Endothelial cell of umbilical vein (primary cell): ENCODE results near the gene CEP295NL. TPM values are rescaled to one million over a fixed set of nuclear protein-coding genes. Genes with fewer than 3 reads are reported as not detected.

ENCODE experiments used
- BruUV-seq: library from RNA; stranded (reverse); fragments of 400-500 nt; replicated peaks from 2 replicates; lab custom pipeline; 2021; lab: Mats Ljungman, UMichigan
- CTCF ChIA-PET: fragments of 300-600, 350-600 bp; sonication (Branson Sonifier 250); formaldehyde crosslinking; loops from one replicate; lab custom pipeline; 2021; ENCODE audit warnings: antibody characterized with exemption, inconsistent platforms; lab: Charles Lee
- POLR2A ChIA-PET: fragments of 300-600, 350-600 bp; sonication (Branson Sonifier 250); formaldehyde crosslinking; loops from one replicate; lab custom pipeline; 2021; ENCODE audit warnings: antibody characterized with exemption, inconsistent platforms; lab: Charles Lee
- DNase-seq: peaks from one replicate; pipeline ENCODE4 v3.0.0-alpha.2; 2011; ENCODE audit warnings: low read depth, low spot score
- FAIRE-seq: peaks from 2 replicates; lab custom pipeline; 2011; peaks lifted over from hg19 to GRCh38; lab: Jason Lieb, UNC
- H2AFZ ChIP-seq: 2 replicates; pipeline ENCODE4 v1.6.0; 2012; ENCODE audit warnings: low read depth, low read length, control low read depth, inconsistent platforms
- H3K27ac ChIP-seq: 2 replicates; pipeline ENCODE4 v1.5.1; 2011; ENCODE audit warnings: low read depth, mild to moderate bottlenecking, control low read depth, low read length, moderate library complexity; ENCODE audit not compliant: insufficient read depth
- H3K27me3 ChIP-seq, 2 experiments: 2 replicates each; pipeline versions ENCODE4 v1.6.0 to v1.6.1; 2011; ENCODE audit warnings: low read length in 2 of 2, mixed read lengths in 1 of 2; ENCODE audit not compliant: control insufficient read depth in 2 of 2, insufficient read depth in 2 of 2
- H3K36me3 ChIP-seq, 2 experiments: 2 replicates in 1 of 2; 3 replicates in 1 of 2; pipeline ENCODE4 v1.5.1; 2011; ENCODE audit warnings: low read length in 2 of 2, mild to moderate bottlenecking in 1 of 2, moderate library complexity in 1 of 2; ENCODE audit not compliant: control insufficient read depth in 2 of 2, insufficient read depth in 2 of 2; ENCODE audit errors: extremely low read depth in 1 of 2
- H3K4me1 ChIP-seq: 3 replicates; pipeline ENCODE4 v1.5.1; 2011; ENCODE audit warnings: mild to moderate bottlenecking, low read length; ENCODE audit not compliant: control insufficient read depth, insufficient read depth; ENCODE audit errors: extremely low read depth
- H3K4me2 ChIP-seq: 2 replicates; pipeline ENCODE4 v1.6.1; 2011; ENCODE audit warnings: low read length, control low read depth, mixed read lengths; ENCODE audit not compliant: insufficient read depth
- H3K4me3 ChIP-seq, 3 experiments: fragments of 200-600 bp in 1 of 3; sonication (generic), shearing (Covaris generic) in 1 of 3; replicated peaks in 1 of 3; 2 replicates each; pipeline ENCODE4 v1.5.1; 2011 to 2016; ENCODE audit warnings: control low read depth in 3 of 3, low read length in 3 of 3, mild to moderate bottlenecking in 2 of 3, inconsistent platforms in 1 of 3, low read depth in 1 of 3, moderate library complexity in 1 of 3; ENCODE audit not compliant: insufficient read depth in 1 of 3
- H3K79me2 ChIP-seq: 2 replicates; pipeline ENCODE4 v1.6.0; 2012; ENCODE audit warnings: low read length, inconsistent platforms; ENCODE audit not compliant: control insufficient read depth, insufficient read depth
- H3K9ac ChIP-seq: replicated peaks from 2 replicates; pipeline ENCODE3; 2011; ENCODE audit warnings: low read length, control low read depth; ENCODE audit not compliant: insufficient read depth; ENCODE audit errors: extremely low read depth
- H3K9me1 ChIP-seq: replicated peaks from 3 replicates; pipeline ENCODE4 v1.6.0; 2011; ENCODE audit warnings: mild to moderate bottlenecking, low read length; ENCODE audit not compliant: control insufficient read depth, insufficient read depth; ENCODE audit errors: extremely low read depth
- H3K9me3 ChIP-seq: replicated peaks from 2 replicates; pipeline ENCODE4 v1.5.1; 2012; ENCODE audit warnings: low read length, inconsistent platforms; ENCODE audit not compliant: control insufficient read depth, insufficient read depth
- H4K20me1 ChIP-seq: replicated peaks from 2 replicates; pipeline ENCODE3; 2011; ENCODE audit warnings: mild to moderate bottlenecking, low read length; ENCODE audit not compliant: control insufficient read depth, insufficient read depth; ENCODE audit errors: extremely low read depth
- EZH2 ChIP-seq: IDR thresholded peaks from 2 replicates; pipeline ENCODE4 v1.6.1; 2012; ENCODE audit warnings: borderline replicate concordance, low read depth, mild to moderate bottlenecking, moderate library complexity, low read length, inconsistent platforms; ENCODE audit not compliant: severe bottlenecking
- FOS ChIP-seq: IDR thresholded peaks from 2 replicates; pipeline ENCODE4 v1.6.1; 2011; ENCODE audit warnings: mild to moderate bottlenecking, low read length, moderate library complexity, borderline replicate concordance; ENCODE audit not compliant: insufficient read depth
- GATA2 ChIP-seq: IDR thresholded peaks from 2 replicates; pipeline ENCODE4 v1.7.0; 2011; ENCODE audit warnings: low read depth, mild to moderate bottlenecking, moderate library complexity, mixed read lengths, low read length; ENCODE audit not compliant: insufficient read length, insufficient read depth
- JUN ChIP-seq: IDR thresholded peaks from 2 replicates; pipeline ENCODE4 v1.6.1; 2011; ENCODE audit warnings: borderline replicate concordance, low read depth; ENCODE audit not compliant: insufficient read length, insufficient read depth
- MYC ChIP-seq: IDR thresholded peaks from one replicate; pipeline ENCODE4 v1.6.1; 2011; ENCODE audit warnings: mild to moderate bottlenecking, low read depth, low read length
- POLR2A ChIP-seq: IDR thresholded peaks from 2 replicates; pipeline ENCODE4 v1.6.1; 2012; ENCODE audit warnings: low read depth, mild to moderate bottlenecking, control low read depth, low read length
- POLR2AphosphoS5 ChIP-seq: IDR thresholded peaks from 2 replicates; pipeline ENCODE4 v1.6.1; 2012; ENCODE audit warnings: low read depth, mild to moderate bottlenecking, control low read depth, low read length, moderate library complexity; ENCODE audit not compliant: insufficient read depth
- dilution Hi-C: fragments of 300-500 bp; cut with MboI; formaldehyde crosslinking; loops from one replicate; pipeline ENCODE4 v1.15.0; 2019; ENCODE audit warnings: low sequenced_read_pairs; ENCODE audit not compliant: extremely low pct_ligation_motif_present
- intact Hi-C: fragments of 100-400 bp; cut with micrococcal nuclease; formaldehyde crosslinking; loops from one replicate; pipeline ENCODE4 v1.10.0; 2022
- polyA plus RNA-seq, 4 experiments: library from polyadenylated mRNA; depleted of rRNA in 3 of 4; stranded (reverse) in 3 of 4; unstranded in 1 of 4; fragments of >200 nt; gene quantifications; 2 replicates each; pipeline versions ENCODE4 v1.2.1 to v1.2.3, GENCODE V29; 2011 to 2012; ENCODE audit warnings: missing spikeins in 1 of 4
- total RNA-seq: library from RNA; stranded (reverse); gene quantifications from 2 replicates; pipeline ENCODE4 v1.2.3, GENCODE V29; 2021
- TF ChIP-seq, protein P1 (sequence below): IDR thresholded peaks from 2 replicates; pipeline ENCODE4 v1.6.1; 2011; ENCODE audit not compliant: insufficient read depth, insufficient read length
- TF ChIP-seq, protein P2 (sequence below), 2 donors: IDR thresholded peaks; 1 replicate in 1 of 2; 2 replicates in 1 of 2; pipeline ENCODE4 v1.5.1; 2011; ENCODE audit warnings: low read length in 2 of 2, mild to moderate bottlenecking in 2 of 2, moderate library complexity in 2 of 2, control low read depth in 1 of 2, inconsistent platforms in 1 of 2, low read depth in 1 of 2; ENCODE audit not compliant: insufficient read depth in 1 of 2; ENCODE audit errors: extremely low read depth in 1 of 2

The CEP295NL gene
- total and polyA plus RNA-seq, 2 donors (not counting 3 experiments of a cell fraction or from before 2014, with no cell fraction given), result 0.10 to 8.3 TPM

DNA sequence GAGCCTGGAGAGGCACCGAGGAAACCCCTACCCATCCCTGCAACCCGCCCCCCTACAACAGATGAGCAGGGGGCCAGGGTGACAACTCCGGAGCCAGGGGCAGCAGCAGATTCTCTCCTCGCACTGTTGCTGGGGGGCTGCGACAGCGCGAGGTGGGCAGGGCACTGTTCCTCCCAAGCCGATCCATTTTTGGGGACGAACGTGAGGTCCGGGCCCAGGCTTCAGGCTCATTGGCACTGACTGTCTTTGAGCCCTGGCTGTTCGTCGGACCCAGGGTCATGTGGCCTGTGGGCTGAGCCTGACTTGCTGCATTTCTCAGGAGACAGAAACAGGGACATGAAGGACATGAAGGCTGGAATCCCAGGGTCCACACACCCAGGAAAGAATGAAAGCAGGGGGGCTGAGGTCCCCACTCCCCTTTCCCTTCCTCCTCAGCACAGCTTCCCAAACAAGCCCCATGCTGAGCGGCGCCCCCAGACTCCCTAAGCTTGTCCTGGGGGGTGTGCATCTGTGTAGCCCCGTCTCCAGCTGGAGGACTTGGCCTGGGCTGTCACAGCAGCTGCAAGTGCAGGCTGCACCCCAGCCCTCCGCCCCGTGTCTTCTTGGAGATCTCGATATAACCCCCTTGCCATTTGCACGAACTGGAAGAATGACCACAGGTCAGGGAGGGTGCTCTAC lies 18.7 kb downstream of the CEP295NL start:
- Histone ChIP-seq H4K20me1 (no peaks in the 10 kb centered on the region), H3K4me1 (peaks cover 36% of the 10 kb centered on the region), H3K79me2 (peaks cover 20% of the 10 kb centered on the region), H3K36me3 (peaks cover 0 to 2% of the 10 kb centered on the region in 2 experiments), H3K9me3 (no peaks in the 10 kb centered on the region), H2AFZ (no peak overlapping the region), H3K9ac (peak overlapping the region; percentile 29), H3K27ac (peak overlapping the region; percentile 85), H3K9me1 (no peaks in the 10 kb centered on the region), H3K4me2 (peak overlapping the region; percentile 10), H3K27me3 (no peaks in the 10 kb centered on the region), H3K4me3 (no peak overlapping the region)
- intact Hi-C loops (no loop called here), dilution Hi-C loops (no loop called here)
- POLR2A ChIA-PET, result interaction anchor here (1.2 kb wide), 1 partner anchor 50 kb away, joined by 4 read pairs; no protein-coding TSS in a partner anchor
- no peak for DNase-seq
- BruUV-seq, result TSS peak; percentile 6
- CTCF ChIA-PET, result interaction anchor here (1.0 to 4.0 kb wide), 8 partner anchors 10 to 87 kb away, joined by 3 to 41 read pairs (median 8); no protein-coding TSS in a partner anchor
- TF ChIP-seq FOS (no peak), JUN (no peak), GATA2 (no peak), POLR2AphosphoS5 (no peak), POLR2A (no peak), MYC (no peak), EZH2 (no peak)
- TF ChIP-seq, protein P1, sequence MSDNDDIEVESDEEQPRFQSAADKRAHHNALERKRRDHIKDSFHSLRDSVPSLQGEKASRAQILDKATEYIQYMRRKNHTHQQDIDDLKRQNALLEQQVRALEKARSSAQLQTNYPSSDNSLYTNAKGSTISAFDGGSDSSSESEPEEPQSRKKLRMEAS, result no peak
- TF ChIP-seq, protein P2, sequence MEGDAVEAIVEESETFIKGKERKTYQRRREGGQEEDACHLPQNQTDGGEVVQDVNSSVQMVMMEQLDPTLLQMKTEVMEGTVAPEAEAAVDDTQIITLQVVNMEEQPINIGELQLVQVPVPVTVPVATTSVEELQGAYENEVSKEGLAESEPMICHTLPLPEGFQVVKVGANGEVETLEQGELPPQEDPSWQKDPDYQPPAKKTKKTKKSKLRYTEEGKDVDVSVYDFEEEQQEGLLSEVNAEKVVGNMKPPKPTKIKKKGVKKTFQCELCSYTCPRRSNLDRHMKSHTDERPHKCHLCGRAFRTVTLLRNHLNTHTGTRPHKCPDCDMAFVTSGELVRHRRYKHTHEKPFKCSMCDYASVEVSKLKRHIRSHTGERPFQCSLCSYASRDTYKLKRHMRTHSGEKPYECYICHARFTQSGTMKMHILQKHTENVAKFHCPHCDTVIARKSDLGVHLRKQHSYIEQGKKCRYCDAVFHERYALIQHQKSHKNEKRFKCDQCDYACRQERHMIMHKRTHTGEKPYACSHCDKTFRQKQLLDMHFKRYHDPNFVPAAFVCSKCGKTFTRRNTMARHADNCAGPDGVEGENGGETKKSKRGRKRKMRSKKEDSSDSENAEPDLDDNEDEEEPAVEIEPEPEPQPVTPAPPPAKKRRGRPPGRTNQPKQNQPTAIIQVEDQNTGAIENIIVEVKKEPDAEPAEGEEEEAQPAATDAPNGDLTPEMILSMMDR (IDR thresholded peaks at IDR 0.05; ENCODE audit: extremely low read depth in 1 of 2, insufficient read depth in 1 of 2, low read depth in 1 of 2, low read length in 2 of 2), result no peak
- FAIRE-seq, result no peak
